ENCODE results near the gene MAZ. TPM values are rescaled to one million over a fixed set of nuclear protein-coding genes. Genes with fewer than 3 reads are reported as not detected.
"Not testable (repeated sequence)": the region's sequence is repeated elsewhere in the genome, so short reads cannot be mapped to it uniquely, and the experiment has no call there.

Gene MAZ
- polyA plus RNA-seq, 1 donor: 236 TPM

- H3K27me3 ChIP-seq (ENCODE audit: control insufficient read depth, insufficient read depth, low read length); H3K27ac ChIP-seq (ENCODE audit: low read length); DNase-seq; H3K4me1 ChIP-seq (ENCODE audit: control insufficient read depth, insufficient read depth, low read length); H3K9me3 ChIP-seq (ENCODE audit: control insufficient read depth, low read depth, low read length); H3K36me3 ChIP-seq (ENCODE audit: control insufficient read depth, insufficient read depth, low read length); H3K4me3 ChIP-seq (ENCODE audit: low read length): not testable (repeated sequence)
- no CpG with 5 or more reads among the region's 13 CpGs for WGBS (ENCODE audit: insufficient coverage, low lambda C conversion rate)
These were observed 23.0 kb upstream of the MAZ start for GRCh38 chr16:29783094-29783953.

- no peaks in the 10 kb centered on the region for H3K27me3 ChIP-seq (ENCODE audit: control insufficient read depth, insufficient read depth, low read length)
- no peak overlapping the region for H3K27ac ChIP-seq (ENCODE audit: low read length)
- no peaks in the 10 kb centered on the region for H3K4me1 ChIP-seq (ENCODE audit: control insufficient read depth, insufficient read depth, low read length)
- peaks cover 4% of the 10 kb centered on the region for H3K9me3 ChIP-seq (ENCODE audit: control insufficient read depth, low read depth, low read length)
- H3K36me3 ChIP-seq (ENCODE audit: control insufficient read depth, insufficient read depth, low read length): no peaks in the 10 kb centered on the region
- no peak for DNase-seq
- H3K4me3 ChIP-seq (ENCODE audit: low read length): no peak overlapping the region
- WGBS (ENCODE audit: insufficient coverage, low lambda C conversion rate): no CpG with 5 or more reads among the region's 2 CpGs
These were observed 22.2 kb upstream of the MAZ start for GRCh38 chr16:29784157-29784556.

GRCh38 chr16:29784901-29785500, 21.3 kb upstream of the MAZ start:
- peaks cover 3% of the 10 kb centered on the region for H3K4me1 ChIP-seq (ENCODE audit: control insufficient read depth, insufficient read depth, low read length)
- no CpG with 5 or more reads among the region's 38 CpGs for WGBS (ENCODE audit: insufficient coverage, low lambda C conversion rate)
- no peak overlapping the region for H3K4me3 ChIP-seq (ENCODE audit: low read length)
- H3K27me3 ChIP-seq (ENCODE audit: control insufficient read depth, insufficient read depth, low read length): no peaks in the 10 kb centered on the region
- H3K36me3 ChIP-seq (ENCODE audit: control insufficient read depth, insufficient read depth, low read length): no peaks in the 10 kb centered on the region
- peak in 1 of 2 donors; percentile 61 for DNase-seq
- no peak overlapping the region for H3K27ac ChIP-seq (ENCODE audit: low read length)
- peaks cover 4% of the 10 kb centered on the region for H3K9me3 ChIP-seq (ENCODE audit: control insufficient read depth, low read depth, low read length)

GRCh38 chr16:29787155-29787554, 19.2 kb upstream of the MAZ start:
- H3K4me1 ChIP-seq (ENCODE audit: control insufficient read depth, insufficient read depth, low read length); H3K27ac ChIP-seq (ENCODE audit: low read length); H3K27me3 ChIP-seq (ENCODE audit: control insufficient read depth, insufficient read depth, low read length); H3K4me3 ChIP-seq (ENCODE audit: low read length); H3K36me3 ChIP-seq (ENCODE audit: control insufficient read depth, insufficient read depth, low read length); H3K9me3 ChIP-seq (ENCODE audit: control insufficient read depth, low read depth, low read length); DNase-seq: not testable (repeated sequence)
- no CpG with 5 or more reads among the region's 4 CpGs for WGBS (ENCODE audit: insufficient coverage, low lambda C conversion rate)

- H3K4me1 ChIP-seq (ENCODE audit: control insufficient read depth, insufficient read depth, low read length): peaks cover 6% of the 10 kb centered on the region
- H3K4me3 ChIP-seq (ENCODE audit: low read length): peak overlapping the region; percentile 94
- no peak for DNase-seq
- H3K9me3 ChIP-seq (ENCODE audit: control insufficient read depth, low read depth, low read length): peaks cover 4% of the 10 kb centered on the region
- H3K27ac ChIP-seq (ENCODE audit: low read length): peak overlapping the region; percentile 79
- WGBS (ENCODE audit: insufficient coverage, low lambda C conversion rate): no CpG with 5 or more reads among the region's 20 CpGs
- no peaks in the 10 kb centered on the region for H3K27me3 ChIP-seq (ENCODE audit: control insufficient read depth, insufficient read depth, low read length)
- no peaks in the 10 kb centered on the region for H3K36me3 ChIP-seq (ENCODE audit: control insufficient read depth, insufficient read depth, low read length)
These were observed 16.6 kb upstream of the MAZ start for GRCh38 chr16:29789775-29790182.

GRCh38 chr16:29790183-29790948, 16.0 kb upstream of the MAZ start, which contains the start of gene KIF22:
TSS of gene KIF22 (plus strand) at chr16:29790751. CDS start at chr16:29790760, 9 bp downstream.
- DNase-seq: peak; percentile 99
- WGBS (ENCODE audit: insufficient coverage, low lambda C conversion rate): no CpG with 5 or more reads among the region's 67 CpGs
- Histone ChIP-seq H3K9me3 (ENCODE audit: control insufficient read depth, low read depth, low read length) (no peaks in the 10 kb centered on the region), H3K27me3 (ENCODE audit: control insufficient read depth, insufficient read depth, low read length) (no peaks in the 10 kb centered on the region), H3K27ac (ENCODE audit: low read length) (peak within 1 kb of the TSS; percentile 79), H3K4me1 (ENCODE audit: control insufficient read depth, insufficient read depth, low read length) (peaks cover 6% of the 10 kb centered on the region), H3K36me3 (ENCODE audit: control insufficient read depth, insufficient read depth, low read length) (no peaks in the 10 kb centered on the region), H3K4me3 (ENCODE audit: low read length) (peak within 1 kb of the TSS; percentile 94)

- peak overlapping the region; percentile 94 for H3K4me3 ChIP-seq (ENCODE audit: low read length)
- no peaks in the 10 kb centered on the region for H3K27me3 ChIP-seq (ENCODE audit: control insufficient read depth, insufficient read depth, low read length)
- DNase-seq: peak in 1 of 2 donors; percentile 40
- no peaks in the 10 kb centered on the region for H3K9me3 ChIP-seq (ENCODE audit: control insufficient read depth, low read depth, low read length)
- WGBS (ENCODE audit: insufficient coverage, low lambda C conversion rate): no CpG with 5 or more reads among the region's 31 CpGs
- H3K36me3 ChIP-seq (ENCODE audit: control insufficient read depth, insufficient read depth, low read length): no peaks in the 10 kb centered on the region
- H3K4me1 ChIP-seq (ENCODE audit: control insufficient read depth, insufficient read depth, low read length): peaks cover 6% of the 10 kb centered on the region
- peak overlapping the region; percentile 58 for H3K27ac ChIP-seq (ENCODE audit: low read length)
These were observed 15.1 kb upstream of the MAZ start for GRCh38 chr16:29790949-29791844.

- H3K36me3 ChIP-seq (ENCODE audit: control insufficient read depth, insufficient read depth, low read length): peaks cover 7% of the 10 kb centered on the region
- no peak for DNase-seq
- no peak overlapping the region for H3K27ac ChIP-seq (ENCODE audit: low read length)
- 33% methylated on average over 2 of the region's 9 CpGs for WGBS (ENCODE audit: insufficient coverage, low lambda C conversion rate)
- no peaks in the 10 kb centered on the region for H3K27me3 ChIP-seq (ENCODE audit: control insufficient read depth, insufficient read depth, low read length)
- no peaks in the 10 kb centered on the region for H3K9me3 ChIP-seq (ENCODE audit: control insufficient read depth, low read depth, low read length)
- H3K4me1 ChIP-seq (ENCODE audit: control insufficient read depth, insufficient read depth, low read length): peaks cover 6% of the 10 kb centered on the region
- peak overlapping the region; percentile 94 for H3K4me3 ChIP-seq (ENCODE audit: low read length)
These were observed 14.2 kb upstream of the MAZ start for GRCh38 chr16:29791845-29792807.

GRCh38 chr16:29793153-29793552, 13.2 kb upstream of the MAZ start:
- WGBS (ENCODE audit: insufficient coverage, low lambda C conversion rate): 100% methylated on average over 1 of the region's 18 CpGs

More at GRCh38 chr16:29793153-29793552, 13.2 kb upstream of the MAZ start:
- not testable (repeated sequence) for H3K27ac ChIP-seq (ENCODE audit: low read length); H3K27me3 ChIP-seq (ENCODE audit: control insufficient read depth, insufficient read depth, low read length); DNase-seq; H3K9me3 ChIP-seq (ENCODE audit: control insufficient read depth, low read depth, low read length); H3K4me3 ChIP-seq (ENCODE audit: low read length); H3K4me1 ChIP-seq (ENCODE audit: control insufficient read depth, insufficient read depth, low read length)
- H3K36me3 ChIP-seq (ENCODE audit: control insufficient read depth, insufficient read depth, low read length): peaks cover 18% of the 10 kb centered on the region
